IMR-90 (cell line): ENCODE results near the gene ADGRG1. TPM values are rescaled to one million over a fixed set of nuclear protein-coding genes. Genes with fewer than 3 reads are reported as not detected.

Source experiments
- ATAC-seq: fragments of 200-7000 bp; cut with Tn5 transposase; 2 replicates; pipeline ENCODE4 v1.9.1; 2020; ENCODE audit warnings: low read depth, mild to moderate bottlenecking, moderate library complexity
- BruUV-seq: library from RNA; stranded (reverse); fragments of 400-500 nt; replicated peaks from 2 replicates; lab custom pipeline; 2021; lab: Mats Ljungman, UMichigan
- CTCF ChIA-PET: fragments of 300-600 bp; formaldehyde crosslinking; extraction: SDS; loops from one replicate; lab custom pipeline; 2021; ENCODE audit warnings: antibody characterized with exemption; lab: Yijun Ruan, JAX
- POLR2A ChIA-PET: fragments of 300-600 bp; sonication (Branson Sonifier 250); formaldehyde crosslinking; loops from one replicate; lab custom pipeline; 2022; ENCODE audit warnings: antibody characterized with exemption; ENCODE audit not compliant: unreplicated experiment; lab: Charles Lee
- DNase-seq: peaks from one replicate; pipeline ENCODE4 v3.0.0; 2013
- H2AFZ ChIP-seq: replicated peaks from 2 replicates; pipeline ENCODE3; 2013; ENCODE audit warnings: low read length, mild to moderate bottlenecking; ENCODE audit not compliant: poor library complexity
- H2AK5ac ChIP-seq: 2 replicates; pipeline ENCODE4 v1.6.1; 2013; ENCODE audit warnings: low read depth, low read length, inconsistent platforms
- H2AK9ac ChIP-seq: replicated peaks from 2 replicates; pipeline ENCODE3; 2013; ENCODE audit warnings: mild to moderate bottlenecking, low read depth, low read length, moderate library complexity; ENCODE audit not compliant: poor library complexity
- H2BK120ac ChIP-seq: 2 replicates; pipeline ENCODE4 v1.6.1; 2013; ENCODE audit warnings: low read depth, low read length, inconsistent platforms
- H2BK15ac ChIP-seq: 3 replicates; pipeline ENCODE4 v1.6.1; 2013; ENCODE audit warnings: low read depth, low read length, inconsistent platforms
- H2BK20ac ChIP-seq: 2 replicates; pipeline ENCODE4 v1.6.1; 2013; ENCODE audit warnings: low read depth, mild to moderate bottlenecking, inconsistent platforms, low read length, moderate library complexity
- H2BK5ac ChIP-seq: 2 replicates; pipeline ENCODE4 v1.6.1; 2013; ENCODE audit warnings: mild to moderate bottlenecking, low read depth, low read length, inconsistent platforms; ENCODE audit not compliant: poor library complexity, severe bottlenecking
- H3K14ac ChIP-seq: replicated peaks from 2 replicates; pipeline ENCODE4 v1.6.1; 2013; ENCODE audit warnings: low read depth, low read length, inconsistent platforms
- H3K18ac ChIP-seq: 2 replicates; pipeline ENCODE4 v1.6.1; 2013; ENCODE audit warnings: low read depth, low read length, control low read depth
- H3K23ac ChIP-seq: 2 replicates; pipeline ENCODE4 v1.6.1; 2013; ENCODE audit warnings: low read depth, low read length, inconsistent platforms
- H3K27ac ChIP-seq: 2 replicates; pipeline ENCODE4 v1.5.1; 2013; ENCODE audit warnings: mild to moderate bottlenecking, control low read depth, low read length; ENCODE audit not compliant: insufficient read depth
- H3K27me3 ChIP-seq: 2 replicates; pipeline ENCODE4 v1.6.1; 2013; ENCODE audit warnings: low read length; ENCODE audit not compliant: control insufficient read depth, insufficient read depth
- H3K36me3 ChIP-seq: 2 replicates; pipeline ENCODE4 v1.6.1; 2013; ENCODE audit warnings: low read length, mixed read lengths; ENCODE audit not compliant: control insufficient read depth, insufficient read depth
- H3K4ac ChIP-seq: 2 replicates; pipeline ENCODE4 v1.6.1; 2013; ENCODE audit warnings: low read depth, low read length, inconsistent platforms
- H3K4me1 ChIP-seq: 2 replicates; pipeline ENCODE4 v1.6.1; 2013; ENCODE audit warnings: low read length, mixed read lengths; ENCODE audit not compliant: control insufficient read depth, insufficient read depth
- H3K4me2 ChIP-seq: 2 replicates; pipeline ENCODE4 v1.6.1; 2013; ENCODE audit warnings: low read depth, mild to moderate bottlenecking, control low read depth, low read length, moderate library complexity
- H3K4me3 ChIP-seq: 2 replicates; pipeline ENCODE4 v1.5.1; 2013; ENCODE audit warnings: low read depth, mild to moderate bottlenecking, control low read depth, low read length, moderate library complexity; ENCODE audit not compliant: insufficient read depth
- H3K56ac ChIP-seq: 2 replicates; pipeline ENCODE4 v1.6.1; 2013; ENCODE audit warnings: low read length, inconsistent platforms; ENCODE audit not compliant: insufficient read depth; ENCODE audit errors: extremely low read depth
- H3K79me1 ChIP-seq, 2 experiments: 2 replicates each; pipeline ENCODE4 v1.6.1; 2013; ENCODE audit warnings: low read length in 2 of 2, inconsistent platforms in 1 of 2, low read depth in 1 of 2
- H3K9ac ChIP-seq: 2 replicates; pipeline ENCODE4 v1.6.1; 2013; ENCODE audit warnings: low read depth, low read length, control low read depth
- H3K9me1 ChIP-seq: 2 replicates; pipeline ENCODE4 v1.6.1; 2013; ENCODE audit warnings: low read length, inconsistent platforms; ENCODE audit not compliant: insufficient read depth
- H3K9me3 ChIP-seq: 2 replicates; pipeline ENCODE4 v1.6.1; 2013; ENCODE audit warnings: low read length; ENCODE audit not compliant: control insufficient read depth, insufficient read depth
- H4K20me1 ChIP-seq: 2 replicates; pipeline ENCODE4 v1.6.1; 2013; ENCODE audit warnings: low read length, inconsistent platforms; ENCODE audit not compliant: insufficient read depth
- H4K5ac ChIP-seq: 2 replicates; pipeline ENCODE4 v1.6.1; 2013; ENCODE audit warnings: mild to moderate bottlenecking, low read depth, low read length, control low read depth
- H4K8ac ChIP-seq, 2 experiments: 2 replicates each; pipeline ENCODE4 v1.6.1; 2013; ENCODE audit warnings: low read depth in 2 of 2, low read length in 2 of 2, control low read depth in 1 of 2, inconsistent platforms in 1 of 2
- H4K91ac ChIP-seq: 2 replicates; pipeline ENCODE4 v1.6.1; 2013; ENCODE audit warnings: low read depth, low read length, inconsistent platforms; ENCODE audit not compliant: insufficient read depth
- BHLHE40 ChIP-seq: fragments of 150-350 bp; IDR thresholded peaks from 2 replicates; pipeline ENCODE4 v1.6.1; 2016; ENCODE audit warnings: mild to moderate bottlenecking, low read depth, low read length
- CEBPB ChIP-seq: IDR thresholded peaks from 2 replicates; pipeline ENCODE4 v1.6.1; 2012; ENCODE audit warnings: low read depth, low read length, improper control_type of control experiment
- CHD1 ChIP-seq: IDR thresholded peaks from 2 replicates; pipeline ENCODE4 v1.6.1; 2012; ENCODE audit warnings: low read depth, low read length, improper control_type of control experiment
- CTCF ChIP-seq: conservative IDR thresholded peaks from 2 replicates; pipeline ENCODE4 v1.5.1; 2012; ENCODE audit warnings: mild to moderate bottlenecking, low read depth, low read length, improper control_type of control experiment
- MAFK ChIP-seq: IDR thresholded peaks from 2 replicates; pipeline ENCODE4 v1.6.1; 2012; ENCODE audit warnings: low read depth, low read length, improper control_type of control experiment
- MAZ ChIP-seq: IDR thresholded peaks from 2 replicates; pipeline ENCODE4 v1.6.1; 2012; ENCODE audit warnings: low read depth, mild to moderate bottlenecking, low read length, improper control_type of control experiment, moderate library complexity, borderline replicate concordance
- MXI1 ChIP-seq: IDR thresholded peaks from 2 replicates; pipeline ENCODE4 v1.6.1; 2012; ENCODE audit warnings: low read depth, mild to moderate bottlenecking, low read length, moderate library complexity, borderline replicate concordance
- NFE2L2 ChIP-seq: fragments of 150-350 bp; IDR thresholded peaks from 2 replicates; pipeline ENCODE4 v1.6.1; 2016; ENCODE audit warnings: low read depth, mild to moderate bottlenecking, low read length
- POLR2A ChIP-seq: IDR thresholded peaks from 2 replicates; pipeline ENCODE4 v1.6.1; 2012; ENCODE audit warnings: mild to moderate bottlenecking, low read depth, low read length
- RAD21 ChIP-seq: IDR thresholded peaks from 2 replicates; pipeline ENCODE4 v1.6.1; 2012; ENCODE audit warnings: low read length, improper control_type of control experiment
- RCOR1 ChIP-seq: IDR thresholded peaks from 2 replicates; pipeline ENCODE4 v1.6.1; 2012; ENCODE audit warnings: mild to moderate bottlenecking, low read length, improper control_type of control experiment; ENCODE audit not compliant: insufficient replicate concordance
- RFX5 ChIP-seq: IDR thresholded peaks from 2 replicates; pipeline ENCODE4 v1.8.0; 2012; ENCODE audit warnings: low read depth, mild to moderate bottlenecking, low read length, moderate library complexity
- SMC3 ChIP-seq: fragments of 150-350 bp; IDR thresholded peaks from 2 replicates; pipeline ENCODE4 v1.6.1; 2016; ENCODE audit warnings: low read depth, mild to moderate bottlenecking, antibody characterized with exemption, low read length, moderate library complexity
- USF2 ChIP-seq: fragments of 150-350 bp; IDR thresholded peaks from 2 replicates; pipeline ENCODE4 v1.6.1; 2017; ENCODE audit warnings: mild to moderate bottlenecking, antibody characterized with exemption, low read length, low read depth
- WGBS, 2 experiments: methylation state at CpG; one replicate each; pipeline versions ENCODE4 v1.1.5 to v1.1.7; 2013; ENCODE audit warnings: missing lambda C conversion rate in 2 of 2; ENCODE audit not compliant: insufficient read length in 1 of 2; ENCODE audit errors: extremely low coverage in 2 of 2; 5-methylcytosine and 5-hydroxymethylcytosine counted together
- dilution Hi-C: fragments of 300-500 bp; cut with HindIII; formaldehyde crosslinking; loops from one replicate; pipeline ENCODE4 v1.14.3; 2018; ENCODE audit warnings: low sequenced_read_pairs; ENCODE audit not compliant: unreplicated experiment
- in situ Hi-C: fragments of 300-500 bp; cut with MboI; formaldehyde crosslinking; loops from 3 replicates; pipeline ENCODE4 v1.14.3; 2019; ENCODE audit warnings: low sequenced_read_pairs, inconsistent platforms, mixed read lengths
- intact Hi-C: fragments of 100-400 bp; cut with micrococcal nuclease; formaldehyde crosslinking; loops from 2 replicates; pipeline ENCODE4 v1.10.0; 2022
- polyA plus RNA-seq, 3 experiments: library from polyadenylated mRNA; depleted of rRNA; stranded (reverse); fragments of >200 nt; gene quantifications; 2 replicates each; pipeline ENCODE4 v1.2.3, GENCODE V29; 2012; ENCODE audit warnings: low replicate concordance in 1 of 3
- total RNA-seq: library from RNA; depleted of rRNA; stranded (reverse); fragments of >200 nt; gene quantifications from 2 replicates; pipeline ENCODE4 v1.2.3, GENCODE V29; 2012
- TF ChIP-seq, protein P1 (sequence below): fragments of 150-350 bp; IDR thresholded peaks from 2 replicates; pipeline ENCODE4 v1.6.1; 2016; ENCODE audit warnings: low read depth, mild to moderate bottlenecking, low read length, moderate library complexity, borderline replicate concordance

The ADGRG1 gene
- total and polyA plus RNA-seq, 2 of the 4 experiments (the other 2 are of a cell fraction): 0.90 to 8.4 TPM

DNA sequence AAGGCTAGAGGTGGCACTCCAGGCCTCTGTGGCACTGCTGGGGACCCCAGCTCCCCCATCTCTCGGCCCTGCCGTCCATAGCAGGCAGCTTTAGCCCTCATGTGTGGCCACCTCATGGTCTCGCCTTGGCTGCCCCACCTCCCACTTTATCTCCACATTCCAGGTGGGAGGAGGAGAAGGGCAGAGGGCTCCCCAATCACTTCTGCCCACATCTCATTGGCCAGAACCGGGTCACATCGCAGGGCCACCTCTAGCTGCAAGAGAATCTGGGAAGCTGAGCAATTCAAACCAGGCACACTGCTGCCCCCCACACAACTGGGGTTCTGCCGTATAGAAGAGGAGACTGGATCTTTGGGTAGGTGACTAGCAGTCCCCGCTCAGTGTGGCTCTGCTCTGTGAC lies 67.8 kb downstream of the ADGRG1 start:
- WGBS, 2 experiments: no CpG with 5 or more reads among the region's 7 CpGs
- intact Hi-C loops: no loop called here

More for the DNA sequence above, 67.8 kb downstream of the ADGRG1 start:
- no peak overlapping the region for H2AK5ac ChIP-seq
- in situ Hi-C loops (no loop called here), dilution Hi-C loops (no loop called here)
- H4K8ac ChIP-seq: no peak overlapping the region
- no peaks in the 10 kb centered on the region for H3K9me1 ChIP-seq
- H2AFZ ChIP-seq: no peak overlapping the region
- no peak overlapping the region for H4K91ac ChIP-seq
- TF ChIP-seq, protein P1, sequence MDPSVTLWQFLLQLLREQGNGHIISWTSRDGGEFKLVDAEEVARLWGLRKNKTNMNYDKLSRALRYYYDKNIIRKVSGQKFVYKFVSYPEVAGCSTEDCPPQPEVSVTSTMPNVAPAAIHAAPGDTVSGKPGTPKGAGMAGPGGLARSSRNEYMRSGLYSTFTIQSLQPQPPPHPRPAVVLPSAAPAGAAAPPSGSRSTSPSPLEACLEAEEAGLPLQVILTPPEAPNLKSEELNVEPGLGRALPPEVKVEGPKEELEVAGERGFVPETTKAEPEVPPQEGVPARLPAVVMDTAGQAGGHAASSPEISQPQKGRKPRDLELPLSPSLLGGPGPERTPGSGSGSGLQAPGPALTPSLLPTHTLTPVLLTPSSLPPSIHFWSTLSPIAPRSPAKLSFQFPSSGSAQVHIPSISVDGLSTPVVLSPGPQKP: no peak
- TF ChIP-seq MAFK: no peak
- TF ChIP-seq NFE2L2: no peak
- TF ChIP-seq POLR2A: no peak
- no peak for TF ChIP-seq USF2
- no peak for TF ChIP-seq RFX5
- TF ChIP-seq RCOR1: no peak
- TF ChIP-seq MAZ: no peak
- no peak for TF ChIP-seq CEBPB
- no peak for TF ChIP-seq BHLHE40
- no peak for TF ChIP-seq MXI1
- TF ChIP-seq RAD21: no peak
- no peak for TF ChIP-seq CHD1
- TF ChIP-seq SMC3: no peak
- no peak for TF ChIP-seq CTCF
- H3K27ac ChIP-seq: no peak overlapping the region
- no peak for ATAC-seq
- H3K23ac ChIP-seq: no peak overlapping the region
- no peaks in the 10 kb centered on the region for H3K9me3 ChIP-seq
- peaks cover 58% of the 10 kb centered on the region for H3K27me3 ChIP-seq
- H2AK9ac ChIP-seq: no peak overlapping the region
- no peak for DNase-seq
- no peak overlapping the region for H3K14ac ChIP-seq
- H3K4me3 ChIP-seq: no peak overlapping the region
- H3K9ac ChIP-seq: no peak overlapping the region
- no TSS peak for BruUV-seq
- ChIA-PET POLR2A (no interaction called here), CTCF (no interaction called here)
- H2BK15ac ChIP-seq: no peak overlapping the region
- H2BK120ac ChIP-seq: no peak overlapping the region
- no peaks in the 10 kb centered on the region for H4K20me1 ChIP-seq
- no peaks in the 10 kb centered on the region for H3K79me1 ChIP-seq
- H3K4ac ChIP-seq: no peak overlapping the region
- H2BK20ac ChIP-seq: no peak overlapping the region
- H2BK5ac ChIP-seq: no peak overlapping the region
- no peaks in the 10 kb centered on the region for H3K4me1 ChIP-seq
- no peak overlapping the region for H4K5ac ChIP-seq
- H3K18ac ChIP-seq: no peak overlapping the region
- no peak overlapping the region for H3K56ac ChIP-seq
- no peaks in the 10 kb centered on the region for H3K36me3 ChIP-seq
- H3K4me2 ChIP-seq: no peak overlapping the region
